Psoas muscle (tissue), 8 donors: Measurements from ENCODE around the gene PNPLA6. TPM values are rescaled to one million over a fixed set of nuclear protein-coding genes. Genes with fewer than 3 reads are reported as not detected.

ENCODE experiments used
- ATAC-seq, 4 donors: fragments of 200-7000 bp; cut with Tn5 transposase; one replicate each; pipeline ENCODE4 v1.9.1; 2020; ENCODE audit warnings: moderate library complexity in 3 of 4, mild to moderate bottlenecking in 2 of 4
- DNase-seq, 2 donors: peaks; one replicate each; pipeline ENCODE4 v3.0.0-alpha.2; 2020
- H3K27ac ChIP-seq: fragments of 200-600 bp; one replicate; pipeline ENCODE4 v1.8.0; 2022
- H3K27me3 ChIP-seq, 3 donors: fragments of 200-600 bp in 1 of 3; one replicate each; pipeline versions ENCODE4 v1.6.1 to v1.8.0; 2013 to 2022; ENCODE audit warnings: low read length in 2 of 3, mild to moderate bottlenecking in 2 of 3, moderate library complexity in 1 of 3; ENCODE audit not compliant: insufficient read depth in 3 of 3
- H3K36me3 ChIP-seq, 2 donors: fragments of 200-600 bp in 1 of 2; one replicate each; pipeline versions ENCODE4 v1.6.1 to v1.8.0; 2013 to 2022; ENCODE audit warnings: low read depth in 1 of 2, mild to moderate bottlenecking in 1 of 2, moderate library complexity in 1 of 2; ENCODE audit not compliant: insufficient read depth in 1 of 2
- H3K4me1 ChIP-seq: fragments of 200-600 bp; one replicate; pipeline ENCODE4 v1.8.0; 2022
- H3K4me3 ChIP-seq: fragments of 200-600 bp; one replicate; pipeline ENCODE4 v1.8.0; 2022; ENCODE audit warnings: mild to moderate bottlenecking
- H3K9me3 ChIP-seq: fragments of 200-600 bp; one replicate; pipeline ENCODE4 v1.8.0; 2022
- CTCF ChIP-seq: fragments of 200-600 bp; IDR thresholded peaks from one replicate; pipeline ENCODE4 v1.8.0; 2022; ENCODE audit warnings: antibody characterized with exemption
- WGBS, 3 donors: extraction: QIAGEN DNeasy Blood & Tissue Kit; methylation state at CpG; one replicate each; pipeline versions ENCODE4 v1.1.6 to v1.1.7; 2013; 5-methylcytosine and 5-hydroxymethylcytosine counted together
- intact Hi-C, 2 donors: fragments of 100-400 bp; cut with DNase I; formaldehyde crosslinking; loops; one replicate each; pipeline versions ENCODE4 v1.11.0 to v1.14.2; 2022
- polyA plus RNA-seq, 3 donors: library from polyadenylated mRNA; stranded (reverse); fragments of 200-250 nt; gene quantifications; one replicate each; pipeline ENCODE4 v1.2.3, GENCODE V29; 2013
- total RNA-seq, 4 donors: library from RNA; stranded (reverse); fragmentation: NEBNext Ultra II Directional in 2 of 4; extraction: Animal tissue kit (Norgen Biotek cat#: 25700) in 2 of 4; gene quantifications; one replicate each; pipeline versions ENCODE4 v1.2.1 to v1.2.4, GENCODE V29; 2021 to 2023
- donor health status: healthy with polysubstance abuse.
- donor health status: DM: no; HTN: no; CAD: no; lungs with moderate emphysema.
- donor health status: Bipolar disorder and iron deficiency.
- donor health status: healthy.
- donor health status: DM: yes; HTN: yes; CAD: no.
- donor health status: DM: no; HTN: no; CAD: no.
- donor health status: DM: no; HTN: no; CAD: no.
- donor health status: DM: yes; HTN: yes; CAD: no.

PNPLA6 gene
- total and polyA plus RNA-seq, 7 donors, result 31.8 to 72.8 (median 55.9) TPM

DNA sequence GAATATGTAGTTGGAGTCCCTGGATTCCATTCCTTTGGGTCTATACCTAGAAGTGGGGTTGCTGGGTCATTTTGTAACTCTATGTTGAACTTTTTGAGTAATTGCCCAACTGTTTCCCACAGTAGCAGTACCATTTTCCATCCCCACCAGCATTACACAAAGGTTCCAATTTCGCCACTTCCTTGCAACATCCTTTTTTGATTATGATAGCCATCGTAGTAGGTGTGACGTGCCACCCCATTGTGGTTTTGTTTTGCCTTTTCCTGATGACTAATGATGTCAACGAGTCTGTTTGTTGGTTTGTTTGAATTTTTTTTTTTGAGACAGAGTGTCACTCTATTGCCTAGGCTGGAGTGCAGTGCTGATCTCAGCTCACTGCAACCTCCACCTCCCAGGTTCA lies 43.4 kb upstream of the PNPLA6 start:
- H3K27me3 ChIP-seq, result no peaks in the 10 kb centered on the region
- TF ChIP-seq CTCF, result no peak
- WGBS, 3 donors, result 64 to 73% (median 70%) methylated on average over 4 of the region's 4 CpGs
- H3K27ac ChIP-seq, result no peak overlapping the region
- peaks cover 11% of the 10 kb centered on the region for H3K4me1 ChIP-seq
- DNase-seq (no peak), ATAC-seq (no peak)
- no peak overlapping the region for H3K4me3 ChIP-seq
- H3K36me3 ChIP-seq, result no peaks in the 10 kb centered on the region
- intact Hi-C loops, result no loop called here
- H3K9me3 ChIP-seq, result no peaks in the 10 kb centered on the region

DNA sequence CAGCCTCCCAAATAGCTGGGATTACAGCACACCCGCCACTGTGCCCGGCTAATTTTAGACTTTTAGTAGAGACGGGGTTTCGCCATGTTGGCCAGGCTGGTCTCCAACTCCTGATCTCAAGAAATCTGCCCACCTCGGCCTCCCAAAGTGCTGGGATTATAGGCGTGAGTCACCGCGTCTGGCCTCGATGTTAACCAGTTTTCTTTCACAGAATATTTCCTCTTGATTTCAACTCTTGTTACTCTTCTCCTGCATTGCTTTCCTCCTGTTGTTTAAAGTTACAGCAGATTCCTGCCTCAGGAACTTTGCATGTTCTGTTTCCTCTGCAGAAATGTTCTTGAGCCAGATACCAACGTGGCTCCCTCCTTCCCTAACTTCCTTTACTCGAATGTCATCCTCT lies 43.0 kb upstream of the PNPLA6 start:
- intact Hi-C loops, result no loop called here
- Histone ChIP-seq H3K4me3 (no peak overlapping the region), H3K36me3 (no peaks in the 10 kb centered on the region), H3K9me3 (no peaks in the 10 kb centered on the region), H3K4me1 (peaks cover 11% of the 10 kb centered on the region), H3K27ac (no peak overlapping the region), H3K27me3 (no peaks in the 10 kb centered on the region)
- no peak for ATAC-seq
- DNase-seq, result no peak
- 67 to 72% (median 71%) methylated on average over 11 of the region's 11 CpGs for WGBS, 3 donors
- no peak for TF ChIP-seq CTCF

GRCh38 chr19:7494416-7495098 lies 41.0 kb upstream of the PNPLA6 start:
- DNase-seq, result peak; percentile 40 to 74
- 14 to 21% (median 19%) methylated on average over 13 of the region's 13 CpGs for WGBS, 3 donors
- no peaks in the 10 kb centered on the region for H3K27me3 ChIP-seq
- peak overlapping the region; percentile 62 for H3K27ac ChIP-seq
- intact Hi-C loops, result no loop called here
- peak overlapping the region; percentile 22 for H3K4me3 ChIP-seq
- no peaks in the 10 kb centered on the region for H3K9me3 ChIP-seq
- no peak for TF ChIP-seq CTCF
- H3K36me3 ChIP-seq, result no peaks in the 10 kb centered on the region
- H3K4me1 ChIP-seq, result peaks cover 7% of the 10 kb centered on the region
- ATAC-seq, result peak; percentile 65 to 93 (median 76)

GRCh38 chr19:7497292-7497691 lies 38.2 kb upstream of the PNPLA6 start:
- peaks cover 10% of the 10 kb centered on the region for H3K4me1 ChIP-seq
- ATAC-seq, result no peak
- 52 to 56% (median 55%) methylated on average over 7 of the region's 7 CpGs for WGBS, 3 donors

More at GRCh38 chr19:7497292-7497691, 38.2 kb upstream of the PNPLA6 start:
- intact Hi-C loops, result no loop called here
- H3K36me3 ChIP-seq, result no peaks in the 10 kb centered on the region
- no peak overlapping the region for H3K4me3 ChIP-seq
- H3K27ac ChIP-seq, result no peak overlapping the region
- H3K27me3 ChIP-seq, result peaks cover 0 to 24% (median 3%) of the 10 kb centered on the region in 3 donors
- TF ChIP-seq CTCF, result no peak
- H3K9me3 ChIP-seq, result no peaks in the 10 kb centered on the region
- no peak for DNase-seq
